Measurements from ENCODE around the gene HOXC4.

Gene HOXC4

DNA sequence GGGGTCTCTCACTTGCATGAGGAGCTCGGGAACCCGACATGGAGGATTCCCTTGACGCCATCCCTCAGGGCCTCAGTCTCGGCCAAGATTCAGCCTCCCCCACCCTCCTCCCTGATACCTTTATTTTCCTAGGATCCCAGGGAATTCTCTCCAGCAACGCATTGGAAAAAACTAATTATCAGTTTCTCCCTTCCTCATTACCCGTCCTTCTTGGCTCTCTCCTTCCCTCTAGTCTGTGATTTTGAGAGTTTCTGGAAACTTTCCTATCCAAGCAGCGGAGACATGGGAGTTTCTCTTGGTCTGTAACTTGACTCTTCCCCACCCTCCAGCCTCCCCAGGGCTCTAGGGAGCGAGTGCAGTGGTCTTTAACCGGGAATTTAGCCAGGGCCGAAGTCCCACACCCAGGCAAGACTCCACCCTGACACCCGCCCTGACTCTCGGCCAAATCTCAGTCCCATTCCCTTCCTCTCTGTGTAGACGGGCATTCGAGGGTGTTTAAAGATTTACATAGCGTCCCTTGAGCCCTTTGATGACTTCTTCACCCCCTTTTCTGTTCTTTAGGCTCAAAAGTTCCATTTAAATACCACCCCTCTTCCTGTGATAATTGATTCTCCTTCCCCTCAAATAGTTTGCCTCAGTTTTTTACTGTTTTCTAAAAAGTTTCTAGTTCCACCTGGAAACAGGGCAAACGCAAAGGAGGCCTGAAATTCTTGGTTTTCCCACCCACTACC is 14.1 kb upstream of the HOXC4 start (continued):
- TF ChIP-seq ZBTB21 (tag by site-specific recombination; IDR thresholded peaks at IDR 0.05): no peak
- TF ChIP-seq, protein P1, sequence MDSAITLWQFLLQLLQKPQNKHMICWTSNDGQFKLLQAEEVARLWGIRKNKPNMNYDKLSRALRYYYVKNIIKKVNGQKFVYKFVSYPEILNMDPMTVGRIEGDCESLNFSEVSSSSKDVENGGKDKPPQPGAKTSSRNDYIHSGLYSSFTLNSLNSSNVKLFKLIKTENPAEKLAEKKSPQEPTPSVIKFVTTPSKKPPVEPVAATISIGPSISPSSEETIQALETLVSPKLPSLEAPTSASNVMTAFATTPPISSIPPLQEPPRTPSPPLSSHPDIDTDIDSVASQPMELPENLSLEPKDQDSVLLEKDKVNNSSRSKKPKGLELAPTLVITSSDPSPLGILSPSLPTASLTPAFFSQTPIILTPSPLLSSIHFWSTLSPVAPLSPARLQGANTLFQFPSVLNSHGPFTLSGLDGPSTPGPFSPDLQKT (IDR thresholded peaks at IDR 0.05; ENCODE audit: borderline replicate concordance, low read depth, low read length): no peak
- TF ChIP-seq ZNF274 (IDR thresholded peaks at IDR 0.05; ENCODE audit: low read length): no peak
- no peak for TF ChIP-seq ZNF274 (tag by site-specific recombination; IDR thresholded peaks at IDR 0.05; ENCODE audit: borderline replicate concordance)
- peak; percentile 89 for TF ChIP-seq PRDM1 (tag by site-specific recombination; IDR thresholded peaks at IDR 0.05)
- TF ChIP-seq, protein P2, sequence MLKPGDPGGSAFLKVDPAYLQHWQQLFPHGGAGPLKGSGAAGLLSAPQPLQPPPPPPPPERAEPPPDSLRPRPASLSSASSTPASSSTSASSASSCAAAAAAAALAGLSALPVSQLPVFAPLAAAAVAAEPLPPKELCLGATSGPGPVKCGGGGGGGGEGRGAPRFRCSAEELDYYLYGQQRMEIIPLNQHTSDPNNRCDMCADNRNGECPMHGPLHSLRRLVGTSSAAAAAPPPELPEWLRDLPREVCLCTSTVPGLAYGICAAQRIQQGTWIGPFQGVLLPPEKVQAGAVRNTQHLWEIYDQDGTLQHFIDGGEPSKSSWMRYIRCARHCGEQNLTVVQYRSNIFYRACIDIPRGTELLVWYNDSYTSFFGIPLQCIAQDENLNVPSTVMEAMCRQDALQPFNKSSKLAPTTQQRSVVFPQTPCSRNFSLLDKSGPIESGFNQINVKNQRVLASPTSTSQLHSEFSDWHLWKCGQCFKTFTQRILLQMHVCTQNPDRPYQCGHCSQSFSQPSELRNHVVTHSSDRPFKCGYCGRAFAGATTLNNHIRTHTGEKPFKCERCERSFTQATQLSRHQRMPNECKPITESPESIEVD (tag by site-specific recombination; IDR thresholded peaks at IDR 0.05): peak; percentile 80
- TF ChIP-seq, protein P3, sequence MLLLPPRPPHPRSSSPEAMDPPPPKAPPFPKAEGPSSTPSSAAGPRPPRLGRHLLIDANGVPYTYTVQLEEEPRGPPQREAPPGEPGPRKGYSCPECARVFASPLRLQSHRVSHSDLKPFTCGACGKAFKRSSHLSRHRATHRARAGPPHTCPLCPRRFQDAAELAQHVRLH (tag by site-specific recombination; IDR thresholded peaks at IDR 0.05): no peak
- TF ChIP-seq ZNF555 (tag by site-specific recombination; conservative IDR thresholded peaks at IDR 0.05): no peak
- TF ChIP-seq, protein P4, sequence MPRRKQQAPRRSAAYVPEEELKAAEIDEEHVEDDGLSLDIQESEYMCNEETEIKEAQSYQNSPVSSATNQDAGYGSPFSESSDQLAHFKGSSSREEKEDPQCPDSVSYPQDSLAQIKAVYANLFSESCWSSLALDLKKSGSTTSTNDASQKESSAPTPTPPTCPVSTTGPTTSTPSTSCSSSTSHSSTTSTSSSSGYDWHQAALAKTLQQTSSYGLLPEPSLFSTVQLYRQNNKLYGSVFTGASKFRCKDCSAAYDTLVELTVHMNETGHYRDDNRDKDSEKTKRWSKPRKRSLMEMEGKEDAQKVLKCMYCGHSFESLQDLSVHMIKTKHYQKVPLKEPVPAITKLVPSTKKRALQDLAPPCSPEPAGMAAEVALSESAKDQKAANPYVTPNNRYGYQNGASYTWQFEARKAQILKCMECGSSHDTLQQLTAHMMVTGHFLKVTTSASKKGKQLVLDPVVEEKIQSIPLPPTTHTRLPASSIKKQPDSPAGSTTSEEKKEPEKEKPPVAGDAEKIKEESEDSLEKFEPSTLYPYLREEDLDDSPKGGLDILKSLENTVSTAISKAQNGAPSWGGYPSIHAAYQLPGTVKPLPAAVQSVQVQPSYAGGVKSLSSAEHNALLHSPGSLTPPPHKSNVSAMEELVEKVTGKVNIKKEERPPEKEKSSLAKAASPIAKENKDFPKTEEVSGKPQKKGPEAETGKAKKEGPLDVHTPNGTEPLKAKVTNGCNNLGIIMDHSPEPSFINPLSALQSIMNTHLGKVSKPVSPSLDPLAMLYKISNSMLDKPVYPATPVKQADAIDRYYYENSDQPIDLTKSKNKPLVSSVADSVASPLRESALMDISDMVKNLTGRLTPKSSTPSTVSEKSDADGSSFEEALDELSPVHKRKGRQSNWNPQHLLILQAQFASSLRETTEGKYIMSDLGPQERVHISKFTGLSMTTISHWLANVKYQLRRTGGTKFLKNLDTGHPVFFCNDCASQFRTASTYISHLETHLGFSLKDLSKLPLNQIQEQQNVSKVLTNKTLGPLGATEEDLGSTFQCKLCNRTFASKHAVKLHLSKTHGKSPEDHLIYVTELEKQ (tag by site-specific recombination; IDR thresholded peaks at IDR 0.05; ENCODE audit: borderline replicate concordance): no peak
- TF ChIP-seq, protein P5, sequence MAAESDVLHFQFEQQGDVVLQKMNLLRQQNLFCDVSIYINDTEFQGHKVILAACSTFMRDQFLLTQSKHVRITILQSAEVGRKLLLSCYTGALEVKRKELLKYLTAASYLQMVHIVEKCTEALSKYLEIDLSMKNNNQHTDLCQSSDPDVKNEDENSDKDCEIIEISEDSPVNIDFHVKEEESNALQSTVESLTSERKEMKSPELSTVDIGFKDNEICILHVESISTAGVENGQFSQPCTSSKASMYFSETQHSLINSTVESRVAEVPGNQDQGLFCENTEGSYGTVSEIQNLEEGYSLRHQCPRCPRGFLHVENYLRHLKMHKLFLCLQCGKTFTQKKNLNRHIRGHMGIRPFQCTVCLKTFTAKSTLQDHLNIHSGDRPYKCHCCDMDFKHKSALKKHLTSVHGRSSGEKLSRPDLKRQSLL (tag by site-specific recombination; IDR thresholded peaks at IDR 0.05): no peak
- no peak for TF ChIP-seq ZSCAN16 (tag by site-specific recombination; IDR thresholded peaks at IDR 0.05)
- TF ChIP-seq ZNF175 (tag by site-specific recombination; IDR thresholded peaks at IDR 0.05): no peak
- TF ChIP-seq KLF7 (tag by site-specific recombination; IDR thresholded peaks at IDR 0.05; ENCODE audit: borderline replicate concordance): peak; percentile 78; the same call in 1 of the 2 replicates
- TF ChIP-seq ZNF544 (tag by site-specific recombination; IDR thresholded peaks at IDR 0.05): no peak
- TF ChIP-seq ZNF311 (tag by site-specific recombination; IDR thresholded peaks at IDR 0.05; ENCODE audit: borderline replicate concordance): no peak
- no peak for TF ChIP-seq ZNF19 (tag by site-specific recombination; IDR thresholded peaks at IDR 0.05; ENCODE audit: low read depth)
- no peak for TF ChIP-seq ZNF239 (tag by site-specific recombination; IDR thresholded peaks at IDR 0.05)
- TF ChIP-seq, protein P6, sequence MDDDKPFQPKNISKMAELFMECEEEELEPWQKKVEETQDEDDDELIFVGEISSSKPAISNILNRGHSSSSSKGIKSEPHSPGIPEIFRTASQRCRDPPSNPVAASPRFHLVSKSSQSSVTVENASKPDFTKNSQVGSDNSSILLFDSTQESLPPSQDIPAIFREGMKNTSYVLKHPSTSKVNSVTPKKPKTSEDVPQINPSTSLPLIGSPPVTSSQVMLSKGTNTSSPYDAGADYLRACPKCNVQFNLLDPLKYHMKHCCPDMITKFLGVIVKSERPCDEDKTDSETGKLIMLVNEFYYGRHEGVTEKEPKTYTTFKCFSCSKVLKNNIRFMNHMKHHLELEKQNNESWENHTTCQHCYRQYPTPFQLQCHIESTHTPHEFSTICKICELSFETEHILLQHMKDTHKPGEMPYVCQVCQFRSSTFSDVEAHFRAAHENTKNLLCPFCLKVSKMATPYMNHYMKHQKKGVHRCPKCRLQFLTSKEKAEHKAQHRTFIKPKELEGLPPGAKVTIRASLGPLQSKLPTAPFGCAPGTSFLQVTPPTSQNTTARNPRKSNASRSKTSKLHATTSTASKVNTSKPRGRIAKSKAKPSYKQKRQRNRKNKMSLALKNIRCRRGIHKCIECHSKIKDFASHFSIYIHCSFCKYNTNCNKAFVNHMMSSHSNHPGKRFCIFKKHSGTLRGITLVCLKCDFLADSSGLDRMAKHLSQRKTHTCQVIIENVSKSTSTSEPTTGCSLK (tag by site-specific recombination; IDR thresholded peaks at IDR 0.05): no peak
- no peak for TF ChIP-seq YY1 (tag by site-specific recombination; IDR thresholded peaks at IDR 0.05)
- no peak for TF ChIP-seq ZNF707 (tag by site-specific recombination; IDR thresholded peaks at IDR 0.05)
- TF ChIP-seq ZNF10 (tag by site-specific recombination; IDR thresholded peaks at IDR 0.05): no peak
- no peak for TF ChIP-seq ZNF701 (tag by site-specific recombination; IDR thresholded peaks at IDR 0.05)
- TF ChIP-seq ZNF629 (tag by site-specific recombination; IDR thresholded peaks at IDR 0.05): 0 out of 2 replicates have a peak, but pooled peaks have one; percentile 7
- TF ChIP-seq, protein P7, sequence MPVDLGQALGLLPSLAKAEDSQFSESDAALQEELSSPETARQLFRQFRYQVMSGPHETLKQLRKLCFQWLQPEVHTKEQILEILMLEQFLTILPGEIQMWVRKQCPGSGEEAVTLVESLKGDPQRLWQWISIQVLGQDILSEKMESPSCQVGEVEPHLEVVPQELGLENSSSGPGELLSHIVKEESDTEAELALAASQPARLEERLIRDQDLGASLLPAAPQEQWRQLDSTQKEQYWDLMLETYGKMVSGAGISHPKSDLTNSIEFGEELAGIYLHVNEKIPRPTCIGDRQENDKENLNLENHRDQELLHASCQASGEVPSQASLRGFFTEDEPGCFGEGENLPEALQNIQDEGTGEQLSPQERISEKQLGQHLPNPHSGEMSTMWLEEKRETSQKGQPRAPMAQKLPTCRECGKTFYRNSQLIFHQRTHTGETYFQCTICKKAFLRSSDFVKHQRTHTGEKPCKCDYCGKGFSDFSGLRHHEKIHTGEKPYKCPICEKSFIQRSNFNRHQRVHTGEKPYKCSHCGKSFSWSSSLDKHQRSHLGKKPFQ (tag by site-specific recombination; IDR thresholded peaks at IDR 0.05): no peak
- TF ChIP-seq ZNF677 (tag by site-specific recombination; IDR thresholded peaks at IDR 0.05): no peak
- TF ChIP-seq ZNF600 (tag by site-specific recombination; IDR thresholded peaks at IDR 0.05): no peak
- TF ChIP-seq GLIS1 (tag by site-specific recombination; IDR thresholded peaks at IDR 0.05): peak; percentile 73
- TF ChIP-seq ZNF660 (tag by site-specific recombination; IDR thresholded peaks at IDR 0.05): peak; percentile 100
- TF ChIP-seq KLF9 (tag by site-specific recombination; IDR thresholded peaks at IDR 0.05; ENCODE audit: low read depth): no peak

All from HEK293 (cell line).